Stimulated activated naive CD8-positive, alpha-beta T cell treated with anti-CD3 and anti-CD28 coated beads, Interleukin-15, Interleukin-2, amounts not matched to agents 100 ng/mL and 50 ng/mL, for 24 hours (primary cell): ENCODE results near the gene CC2D2A.

ENCODE experiments used
- H3K27ac Mint-ChIP-seq: one replicate; pipeline ENCODE4 v1.8.0; 2021; ENCODE audit warnings: mild to moderate bottlenecking, mixed read lengths
- H3K27me3 Mint-ChIP-seq: one replicate; pipeline ENCODE4 v1.8.0; 2021; ENCODE audit warnings: mixed read lengths
- H3K36me3 Mint-ChIP-seq: one replicate; pipeline ENCODE4 v1.8.0; 2021; ENCODE audit warnings: low read depth, mixed read lengths
- H3K4me1 Mint-ChIP-seq: one replicate; pipeline ENCODE4 v1.8.0; 2021; ENCODE audit warnings: low read depth, mixed read lengths
- H3K4me3 Mint-ChIP-seq: one replicate; pipeline ENCODE4 v1.8.0; 2021; ENCODE audit warnings: mild to moderate bottlenecking, mixed read lengths
- H3K9me3 Mint-ChIP-seq: one replicate; pipeline ENCODE4 v1.8.0; 2021; ENCODE audit warnings: mixed read lengths

Gene CC2D2A

DNA sequence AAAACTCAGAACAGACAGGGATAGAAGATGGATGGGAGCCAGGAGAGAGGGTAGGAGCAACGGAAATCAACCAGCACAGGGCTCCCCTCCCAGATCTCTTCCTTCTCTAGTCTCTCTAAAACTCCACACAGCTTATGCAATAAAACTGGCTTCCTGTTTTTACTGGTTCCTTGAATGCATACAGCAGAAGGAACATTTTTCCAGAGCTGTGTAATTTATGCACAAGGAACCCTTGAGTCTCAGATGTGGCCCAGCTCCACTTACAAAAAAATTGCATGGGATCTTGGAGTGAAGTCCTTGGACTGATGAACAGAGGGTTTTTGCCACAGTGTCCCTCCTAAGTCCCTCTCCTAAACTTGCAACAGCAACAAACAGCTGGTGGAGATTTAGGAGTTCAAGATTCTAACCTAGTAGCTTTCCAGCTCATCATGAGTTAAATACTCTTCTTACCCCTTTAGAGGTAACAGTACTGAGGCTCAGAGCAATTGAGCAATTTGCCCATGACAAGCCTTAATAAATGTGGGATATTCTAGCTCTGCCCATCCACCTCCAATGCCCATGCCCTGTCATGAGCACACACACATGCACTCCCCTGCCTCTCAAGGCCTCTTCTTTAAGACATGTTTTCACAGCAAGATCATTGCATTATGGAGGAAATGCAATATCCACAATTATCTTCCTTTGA is 18.4 kb upstream of the CC2D2A start:
- no peaks in the 10 kb centered on the region for H3K27me3 Mint-ChIP-seq
- no peaks in the 10 kb centered on the region for H3K4me1 Mint-ChIP-seq
- no peaks in the 10 kb centered on the region for H3K36me3 Mint-ChIP-seq
- H3K27ac Mint-ChIP-seq, result no peak overlapping the region
- H3K4me3 Mint-ChIP-seq, result no peak overlapping the region
- H3K9me3 Mint-ChIP-seq, result no peaks in the 10 kb centered on the region

DNA sequence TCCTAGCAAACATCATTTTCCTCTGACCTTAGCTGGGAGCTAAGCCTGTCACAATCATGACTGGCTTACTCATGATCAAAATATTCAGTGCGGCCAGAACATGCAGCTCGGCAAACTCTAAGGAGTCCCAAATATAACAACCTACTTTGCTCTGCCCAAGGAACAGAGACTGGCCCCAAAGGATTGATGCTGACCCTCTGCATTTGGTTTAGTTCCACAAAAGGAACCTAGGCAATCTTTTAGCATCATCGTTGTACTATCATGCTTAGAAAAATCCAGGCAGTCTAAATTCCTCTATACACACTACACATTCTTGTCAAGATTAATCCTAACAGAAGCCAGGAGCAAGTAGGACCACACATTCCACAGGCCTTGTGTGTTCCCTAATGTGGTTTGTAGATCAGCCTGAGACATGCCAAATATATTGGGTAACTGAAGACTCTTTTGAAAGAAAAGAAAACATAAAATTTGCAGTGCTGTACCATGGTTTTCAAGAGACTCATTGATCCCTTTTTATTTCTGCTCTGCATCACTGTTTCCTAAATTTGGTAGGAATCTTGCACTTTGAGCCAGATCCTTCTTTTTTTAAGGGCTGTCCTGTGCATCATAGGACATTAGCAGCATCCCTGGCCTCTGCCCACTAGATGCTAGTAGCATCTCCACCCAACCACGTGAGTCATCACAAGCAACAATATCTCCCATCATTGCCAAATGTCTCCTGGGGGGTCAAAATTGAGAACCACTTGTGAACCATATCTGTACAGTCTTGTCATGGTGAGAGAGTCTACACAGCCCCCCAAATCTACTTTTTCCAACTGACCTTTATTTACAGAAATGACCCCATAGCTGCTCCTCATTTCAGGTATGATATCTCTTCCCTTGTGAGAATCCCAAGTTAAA is 17.6 kb upstream of the CC2D2A start:
- Mint-ChIP-seq H3K4me3 (no peak overlapping the region), H3K36me3 (no peaks in the 10 kb centered on the region), H3K4me1 (no peaks in the 10 kb centered on the region), H3K9me3 (no peaks in the 10 kb centered on the region), H3K27ac (no peak overlapping the region), H3K27me3 (no peaks in the 10 kb centered on the region)

DNA sequence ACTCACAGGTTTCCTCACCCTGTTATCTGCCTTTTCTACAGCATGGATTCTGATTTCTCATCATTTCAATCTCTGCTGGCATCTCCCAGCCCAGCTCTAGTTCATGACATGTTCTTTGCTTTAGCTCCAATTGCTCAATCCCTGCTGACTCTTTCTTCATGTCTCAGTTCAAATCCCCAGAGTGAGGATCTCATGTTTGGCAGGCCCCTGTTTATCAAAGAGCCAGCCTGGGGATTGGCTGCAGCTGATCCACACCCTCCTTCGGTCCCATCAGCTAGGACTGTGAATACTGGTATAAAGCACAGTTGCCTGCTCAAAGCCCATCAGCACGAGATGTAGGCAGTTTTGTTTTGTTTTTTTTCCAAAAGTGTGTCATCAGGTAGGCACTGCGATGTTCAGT is 14.4 kb upstream of the CC2D2A start:
- no peaks in the 10 kb centered on the region for H3K4me1 Mint-ChIP-seq
- H3K27ac Mint-ChIP-seq, result no peak overlapping the region
- H3K36me3 Mint-ChIP-seq, result no peaks in the 10 kb centered on the region
- no peaks in the 10 kb centered on the region for H3K27me3 Mint-ChIP-seq
- no peak overlapping the region for H3K4me3 Mint-ChIP-seq
- no peaks in the 10 kb centered on the region for H3K9me3 Mint-ChIP-seq

DNA sequence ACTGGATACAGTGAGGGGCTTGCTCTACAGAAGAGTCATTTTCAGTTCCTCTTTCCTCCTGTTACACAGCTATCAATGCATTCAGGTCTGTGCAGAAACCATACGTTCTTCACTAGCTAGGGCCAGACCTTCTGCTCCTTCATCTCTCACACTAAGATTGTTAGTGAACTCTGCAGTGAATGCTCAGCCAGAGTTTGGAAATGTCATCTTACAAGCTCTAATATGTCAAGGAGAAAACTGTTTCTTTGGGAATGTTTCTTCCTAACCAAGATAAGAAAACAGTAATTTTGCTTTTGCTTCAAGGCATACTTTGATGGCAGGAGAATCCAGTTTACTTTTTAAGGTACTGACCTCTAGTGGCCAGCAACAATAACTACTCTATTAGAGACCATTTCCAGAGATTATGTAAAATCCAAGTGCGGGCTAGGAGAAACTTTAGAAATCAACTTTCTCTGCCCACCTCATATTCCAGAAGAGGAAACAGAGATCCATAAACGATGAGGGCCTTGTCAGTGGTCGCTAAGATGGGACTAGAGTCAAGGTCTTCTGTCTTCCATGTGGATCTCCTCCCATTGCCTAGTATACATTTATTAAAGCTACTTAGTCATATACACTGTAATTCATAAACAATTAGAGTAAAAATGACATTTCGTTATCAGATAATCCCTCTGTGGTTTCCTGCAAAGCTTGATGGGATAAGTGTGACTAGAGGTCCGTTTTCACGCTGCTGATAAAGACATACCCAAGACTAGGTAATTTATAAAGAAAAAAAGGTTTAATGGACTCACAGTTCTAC is 12.1 kb upstream of the CC2D2A start:
- no peaks in the 10 kb centered on the region for H3K27me3 Mint-ChIP-seq
- no peaks in the 10 kb centered on the region for H3K9me3 Mint-ChIP-seq
- H3K4me1 Mint-ChIP-seq, result no peaks in the 10 kb centered on the region
- no peak overlapping the region for H3K27ac Mint-ChIP-seq
- H3K4me3 Mint-ChIP-seq, result no peak overlapping the region
- no peaks in the 10 kb centered on the region for H3K36me3 Mint-ChIP-seq

DNA sequence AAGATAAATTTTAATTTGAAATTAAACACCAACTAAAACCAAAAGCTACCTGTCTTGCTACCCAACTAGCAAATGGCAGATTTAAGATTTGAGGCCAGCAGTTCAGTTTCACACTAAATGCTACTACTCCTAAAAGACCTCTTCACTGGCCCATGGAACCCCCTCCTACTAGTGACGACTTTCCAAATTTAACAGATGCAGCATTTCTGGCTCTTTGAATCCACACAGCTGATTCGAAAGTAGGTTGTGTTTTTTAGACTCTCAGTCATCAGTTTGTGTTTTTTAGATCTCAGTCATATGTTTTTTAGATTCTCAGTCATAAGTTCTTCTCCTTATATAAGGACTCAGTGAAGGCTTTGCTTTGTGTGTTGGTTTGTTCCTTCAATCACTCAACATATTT is 11.1 kb upstream of the CC2D2A start:
- no peaks in the 10 kb centered on the region for H3K27me3 Mint-ChIP-seq
- no peaks in the 10 kb centered on the region for H3K4me1 Mint-ChIP-seq
- no peak overlapping the region for H3K27ac Mint-ChIP-seq
- H3K36me3 Mint-ChIP-seq, result no peaks in the 10 kb centered on the region
- no peak overlapping the region for H3K4me3 Mint-ChIP-seq
- H3K9me3 Mint-ChIP-seq, result no peaks in the 10 kb centered on the region

DNA sequence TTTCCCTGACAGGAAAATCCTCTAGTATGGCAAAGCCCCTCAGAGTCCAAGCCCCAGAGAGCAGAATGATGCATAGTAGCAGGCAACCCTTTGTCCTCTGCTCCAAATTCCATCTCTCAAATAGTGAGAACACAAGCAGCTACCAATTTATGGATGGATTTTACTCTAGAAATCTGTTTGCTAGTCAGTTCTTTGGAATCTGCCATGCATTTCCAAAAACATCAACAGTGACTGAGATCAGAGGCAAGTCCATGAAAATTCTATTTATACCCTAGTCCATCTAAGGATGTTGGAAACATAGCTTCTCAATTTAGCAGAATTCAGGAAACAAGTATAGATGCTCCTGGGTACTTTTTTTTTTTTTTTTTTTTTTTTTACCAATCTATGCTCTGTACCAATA is 10.0 kb upstream of the CC2D2A start:
- Mint-ChIP-seq H3K4me1 (no peaks in the 10 kb centered on the region), H3K36me3 (no peaks in the 10 kb centered on the region), H3K9me3 (no peaks in the 10 kb centered on the region), H3K4me3 (no peak overlapping the region), H3K27me3 (no peaks in the 10 kb centered on the region), H3K27ac (no peak overlapping the region)

DNA sequence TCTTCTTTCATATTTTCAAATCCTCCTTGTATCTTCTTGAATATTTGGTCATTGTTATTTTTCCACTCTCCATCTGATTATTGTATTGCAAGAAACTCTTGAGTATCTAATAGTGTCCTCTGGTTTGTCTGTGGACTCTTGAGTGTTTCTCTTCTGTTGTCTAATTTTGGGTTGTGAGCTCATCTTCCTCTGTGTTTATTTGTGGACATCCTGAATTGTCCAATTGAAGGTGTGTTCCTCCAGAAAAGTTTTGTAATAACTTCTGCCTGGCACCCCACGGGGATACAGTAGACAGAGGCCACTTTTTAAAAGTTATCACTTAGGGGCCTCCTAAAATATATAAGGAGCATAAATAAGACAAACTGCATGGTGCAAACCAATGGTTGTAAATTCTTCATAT is 3.1 kb upstream of the CC2D2A start:
- Mint-ChIP-seq H3K36me3 (no peaks in the 10 kb centered on the region), H3K27me3 (no peaks in the 10 kb centered on the region), H3K9me3 (no peaks in the 10 kb centered on the region), H3K4me1 (peaks cover 12% of the 10 kb centered on the region), H3K4me3 (no peak overlapping the region), H3K27ac (no peak overlapping the region)

DNA sequence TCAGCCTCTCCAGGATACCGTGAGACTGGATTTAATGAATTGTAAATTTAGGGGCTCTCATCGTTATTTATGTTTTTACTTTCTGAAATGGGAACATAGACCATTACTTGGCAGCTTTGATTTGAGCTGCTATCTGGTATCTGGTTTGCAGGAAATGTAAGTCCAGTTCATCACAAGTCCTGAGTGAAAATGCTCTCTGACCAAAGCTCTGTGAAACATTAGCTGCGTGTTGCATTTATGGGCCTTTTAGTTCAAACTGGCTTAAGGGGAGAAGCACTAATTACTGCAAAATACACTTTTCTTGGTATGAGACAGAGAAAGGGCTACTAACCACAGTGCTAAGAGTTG is 420 bp downstream of the CC2D2A start:
- H3K27ac Mint-ChIP-seq, result no peak overlapping the region
- H3K9me3 Mint-ChIP-seq, result no peaks in the 10 kb centered on the region
- H3K36me3 Mint-ChIP-seq, result no peaks in the 10 kb centered on the region
- peak overlapping the region; percentile 50 for H3K4me3 Mint-ChIP-seq
- H3K27me3 Mint-ChIP-seq, result no peaks in the 10 kb centered on the region
- peaks cover 12% of the 10 kb centered on the region for H3K4me1 Mint-ChIP-seq

DNA sequence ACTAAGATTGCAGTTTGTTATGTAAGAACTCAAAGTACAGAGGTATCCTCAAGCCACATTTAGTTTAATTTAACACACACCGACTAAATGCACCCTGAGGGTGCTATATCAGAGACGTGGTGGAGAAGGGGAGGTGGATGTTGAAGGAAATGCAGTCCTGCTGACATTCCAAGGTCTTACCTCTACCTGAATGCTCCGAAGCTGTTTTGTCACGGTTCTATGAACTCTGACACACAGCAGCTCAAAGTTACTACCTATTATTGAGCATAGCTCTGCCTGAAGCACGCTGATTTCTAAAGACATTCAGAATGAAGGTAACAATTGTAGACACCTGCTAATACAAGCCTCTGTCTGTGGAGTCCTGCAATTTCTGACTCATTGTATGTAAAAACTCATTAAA is 6.7 kb downstream of the CC2D2A start:
- H3K9me3 Mint-ChIP-seq, result no peaks in the 10 kb centered on the region
- H3K27ac Mint-ChIP-seq, result no peak overlapping the region
- no peaks in the 10 kb centered on the region for H3K4me1 Mint-ChIP-seq
- H3K36me3 Mint-ChIP-seq, result no peaks in the 10 kb centered on the region
- H3K27me3 Mint-ChIP-seq, result no peaks in the 10 kb centered on the region
- H3K4me3 Mint-ChIP-seq, result no peak overlapping the region

DNA sequence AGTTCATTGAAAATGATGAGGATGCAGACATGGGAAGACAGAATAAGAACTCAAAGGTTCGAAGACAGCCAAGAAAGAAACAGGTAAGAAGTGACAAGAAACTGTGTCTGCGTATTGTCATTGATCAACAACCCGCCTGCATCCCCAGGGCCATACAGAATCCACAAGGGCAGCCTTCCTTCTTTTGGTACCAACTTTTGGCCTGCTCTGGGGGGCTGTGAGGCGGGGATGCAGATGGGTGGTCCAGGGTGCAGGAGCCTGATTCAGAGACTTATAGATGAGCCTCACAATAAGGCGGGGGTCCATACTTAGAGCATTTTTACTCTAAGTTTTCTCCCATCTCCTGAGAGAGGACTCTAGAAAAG is 9.0 kb downstream of the CC2D2A start:
- no peaks in the 10 kb centered on the region for H3K36me3 Mint-ChIP-seq
- H3K4me1 Mint-ChIP-seq, result no peaks in the 10 kb centered on the region
- H3K27ac Mint-ChIP-seq, result no peak overlapping the region
- no peak overlapping the region for H3K4me3 Mint-ChIP-seq
- H3K9me3 Mint-ChIP-seq, result no peaks in the 10 kb centered on the region
- H3K27me3 Mint-ChIP-seq, result no peaks in the 10 kb centered on the region

DNA sequence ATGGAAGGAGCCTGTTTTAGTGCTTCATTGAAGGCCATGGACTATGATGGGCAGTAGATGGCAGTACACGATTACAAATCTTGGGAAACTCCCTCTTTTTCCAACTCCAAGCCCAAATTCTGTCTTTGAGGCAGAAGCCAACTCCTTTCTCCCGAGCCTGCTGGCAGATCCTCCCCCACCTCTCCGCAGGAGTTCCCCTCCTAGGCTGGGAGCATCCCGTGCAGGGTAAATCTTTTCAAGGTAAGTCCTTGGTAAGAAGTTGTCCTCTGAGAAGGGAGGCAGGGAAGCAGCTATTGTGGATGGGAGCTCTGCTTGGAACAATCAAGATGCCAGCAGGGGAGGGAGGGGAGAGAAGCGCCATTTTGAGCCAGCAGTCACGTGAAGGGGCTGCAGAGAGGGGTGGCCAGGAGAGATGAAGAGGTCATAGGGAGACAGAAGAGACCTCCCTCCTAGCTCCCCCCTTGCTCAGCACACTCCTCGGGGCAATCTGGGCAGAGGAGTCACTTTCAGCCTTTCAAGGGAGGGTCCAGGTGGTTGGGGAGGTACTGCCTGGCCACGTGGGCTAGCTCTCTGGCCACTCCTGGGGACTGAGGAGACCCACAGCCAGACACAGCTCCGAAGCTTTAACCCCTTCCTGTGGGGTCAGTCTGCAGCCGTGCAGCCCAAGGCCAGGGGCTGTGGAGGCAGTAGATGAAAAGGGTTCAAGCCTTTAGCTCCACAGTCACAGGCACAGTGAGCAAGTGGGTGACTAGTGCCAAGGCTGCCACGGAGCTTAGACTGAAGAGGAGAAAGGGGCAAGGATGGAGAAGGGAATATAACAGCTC is 9.6 kb downstream of the CC2D2A start:
- Mint-ChIP-seq H3K4me3 (no peak overlapping the region), H3K9me3 (peaks cover 5% of the 10 kb centered on the region), H3K27ac (no peak overlapping the region), H3K4me1 (no peaks in the 10 kb centered on the region), H3K27me3 (peaks cover 5% of the 10 kb centered on the region), H3K36me3 (no peaks in the 10 kb centered on the region)

DNA sequence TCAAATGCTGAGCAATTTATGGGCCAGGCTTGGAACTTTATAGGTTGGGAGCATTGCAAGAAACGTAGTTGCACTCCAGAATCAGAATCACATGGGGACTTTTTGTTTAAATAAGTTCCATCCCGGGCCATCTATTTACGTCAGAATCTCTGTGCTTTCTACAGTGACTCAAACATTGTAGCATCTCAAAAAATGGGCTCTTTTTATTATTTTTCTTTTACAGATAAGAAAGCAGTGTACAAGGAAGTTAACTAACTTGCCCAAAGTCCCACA is 10.2 kb downstream of the CC2D2A start:
- H3K9me3 Mint-ChIP-seq, result peaks cover 5% of the 10 kb centered on the region
- no peak overlapping the region for H3K4me3 Mint-ChIP-seq
- H3K36me3 Mint-ChIP-seq, result no peaks in the 10 kb centered on the region
- H3K4me1 Mint-ChIP-seq, result no peaks in the 10 kb centered on the region
- no peak overlapping the region for H3K27ac Mint-ChIP-seq
- peaks cover 5% of the 10 kb centered on the region for H3K27me3 Mint-ChIP-seq

DNA sequence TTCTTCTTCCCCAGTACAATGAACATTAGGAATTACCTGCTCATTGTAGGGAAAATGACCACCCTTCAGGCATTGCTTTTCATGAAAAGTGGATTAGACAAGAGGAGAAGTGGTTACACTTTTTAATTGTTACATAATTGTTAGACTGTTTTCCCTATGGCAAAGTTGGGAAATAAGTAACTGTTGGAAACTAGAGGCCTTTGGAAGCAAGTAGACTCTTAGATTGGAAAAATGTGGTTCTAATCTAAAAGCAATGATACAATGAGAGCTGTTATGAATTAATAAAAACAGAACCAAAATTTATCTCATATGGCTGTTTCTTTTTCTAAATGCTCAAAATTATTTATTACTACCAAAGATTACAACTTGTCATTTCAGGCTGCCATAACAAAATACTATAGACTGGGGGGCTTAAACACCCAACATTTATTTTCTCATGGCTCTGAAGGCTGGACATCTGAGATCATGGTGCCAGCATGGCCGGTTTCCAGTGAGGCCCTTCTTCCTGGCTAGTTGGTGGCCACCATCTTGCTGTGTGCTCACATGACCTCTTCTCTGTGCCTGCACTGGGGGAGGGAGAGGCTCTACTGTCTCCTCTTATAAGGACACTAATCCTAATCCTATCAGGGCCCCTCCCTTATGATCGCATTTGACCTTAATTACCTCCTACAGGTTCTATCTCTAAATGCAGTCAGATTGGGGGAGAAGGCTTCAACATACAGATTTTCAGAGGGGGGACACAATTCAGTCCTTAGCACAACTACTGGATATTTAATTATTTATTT is 12.5 kb downstream of the CC2D2A start:
- Mint-ChIP-seq H3K9me3 (peaks cover 11% of the 10 kb centered on the region), H3K27ac (no peak overlapping the region), H3K4me1 (no peaks in the 10 kb centered on the region), H3K36me3 (no peaks in the 10 kb centered on the region), H3K4me3 (no peak overlapping the region), H3K27me3 (peaks cover 5% of the 10 kb centered on the region)

DNA sequence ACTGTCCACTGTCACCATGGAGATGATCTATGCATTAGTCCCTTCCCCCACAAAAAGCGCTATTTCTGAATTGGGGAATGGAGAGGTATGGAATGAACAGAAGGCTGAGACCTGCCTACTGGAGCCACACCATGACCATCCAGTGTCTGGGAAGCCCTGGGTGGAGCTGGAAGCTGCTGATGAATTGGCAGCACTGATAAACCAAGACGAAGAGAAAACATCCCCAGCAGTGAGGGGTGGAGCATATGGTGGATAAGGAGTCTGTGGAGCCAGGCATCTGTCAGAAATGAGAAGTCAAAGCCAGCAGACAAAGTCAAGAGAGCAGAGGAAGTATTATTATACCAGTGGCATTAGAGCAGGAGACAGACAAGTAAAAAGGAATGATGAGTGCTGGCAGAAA is 13.2 kb downstream of the CC2D2A start:
- peaks cover 15% of the 10 kb centered on the region for H3K9me3 Mint-ChIP-seq
- H3K36me3 Mint-ChIP-seq, result no peaks in the 10 kb centered on the region
- peaks cover 5% of the 10 kb centered on the region for H3K27me3 Mint-ChIP-seq
- H3K27ac Mint-ChIP-seq, result no peak overlapping the region
- no peaks in the 10 kb centered on the region for H3K4me1 Mint-ChIP-seq
- H3K4me3 Mint-ChIP-seq, result no peak overlapping the region
